ENCODE measurements around the gene SDC3. TPM values are rescaled to one million over a fixed set of nuclear protein-coding genes. Genes with fewer than 3 reads are reported as not detected.

SDC3 gene
- total and polyA plus RNA-seq, 2 of the 8 experiments (the other 6 are each of a cell fraction or from before 2014, with no cell fraction given), result 7.0 to 27.0 TPM

GRCh38 chr1:30947212-30947611, 38.7 kb upstream of the SDC3 start:
- CTCF ChIA-PET (ENCODE audit: partially characterized antibody), result no interaction called here
- peaks cover 0 to 10% of the 10 kb centered on the region in 2 experiments; a peak in 2 of 4 replicates for H3K79me2 ChIP-seq (ENCODE audit: control insufficient read depth in 1 of 2, insufficient read depth in 2 of 2, low read length in 2 of 2)

More at GRCh38 chr1:30947212-30947611, 38.7 kb upstream of the SDC3 start:
- no peaks in the 10 kb centered on the region for H3K9me3 ChIP-seq (ENCODE audit: insufficient read depth in 2 of 2, low read depth in 1 of 2, low read length in 1 of 2)
- no peak for TF ChIP-seq CEBPB (IDR thresholded peaks at IDR 0.05; ENCODE audit: low read depth, low read length)
- no peak for TF ChIP-seq E2F6 (IDR thresholded peaks at IDR 0.05)
- TF ChIP-seq, protein P1, sequence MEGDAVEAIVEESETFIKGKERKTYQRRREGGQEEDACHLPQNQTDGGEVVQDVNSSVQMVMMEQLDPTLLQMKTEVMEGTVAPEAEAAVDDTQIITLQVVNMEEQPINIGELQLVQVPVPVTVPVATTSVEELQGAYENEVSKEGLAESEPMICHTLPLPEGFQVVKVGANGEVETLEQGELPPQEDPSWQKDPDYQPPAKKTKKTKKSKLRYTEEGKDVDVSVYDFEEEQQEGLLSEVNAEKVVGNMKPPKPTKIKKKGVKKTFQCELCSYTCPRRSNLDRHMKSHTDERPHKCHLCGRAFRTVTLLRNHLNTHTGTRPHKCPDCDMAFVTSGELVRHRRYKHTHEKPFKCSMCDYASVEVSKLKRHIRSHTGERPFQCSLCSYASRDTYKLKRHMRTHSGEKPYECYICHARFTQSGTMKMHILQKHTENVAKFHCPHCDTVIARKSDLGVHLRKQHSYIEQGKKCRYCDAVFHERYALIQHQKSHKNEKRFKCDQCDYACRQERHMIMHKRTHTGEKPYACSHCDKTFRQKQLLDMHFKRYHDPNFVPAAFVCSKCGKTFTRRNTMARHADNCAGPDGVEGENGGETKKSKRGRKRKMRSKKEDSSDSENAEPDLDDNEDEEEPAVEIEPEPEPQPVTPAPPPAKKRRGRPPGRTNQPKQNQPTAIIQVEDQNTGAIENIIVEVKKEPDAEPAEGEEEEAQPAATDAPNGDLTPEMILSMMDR (IDR thresholded peaks at IDR 0.05; ENCODE audit: control extremely low read depth in 1 of 3, insufficient read depth in 1 of 3, low read depth in 1 of 3, low read length in 3 of 3), result no peak
- no peak for TF ChIP-seq NANOG (IDR thresholded peaks at IDR 0.05; ENCODE audit: insufficient read depth, low read depth, low read length, poor library complexity, severe bottlenecking)
- TF ChIP-seq TEAD4 (IDR thresholded peaks at IDR 0.05; ENCODE audit: low read depth, low read length), result no peak
- no peak for TF ChIP-seq RFX5 (IDR thresholded peaks at IDR 0.05; ENCODE audit: borderline replicate concordance, low read depth, low read length)
- no peak for TF ChIP-seq SRF (IDR thresholded peaks at IDR 0.05; ENCODE audit: low read depth, low read length)
- no peak for TF ChIP-seq HDAC2 (IDR thresholded peaks at IDR 0.05; ENCODE audit: borderline replicate concordance in 1 of 2, low read depth in 2 of 2, low read length in 2 of 2)
- H2AK5ac ChIP-seq (ENCODE audit: low read depth, low read length), result no peak overlapping the region
- H3K4ac ChIP-seq (replicated peaks; ENCODE audit: insufficient read length, low read depth, low read length), result no peak overlapping the region
- no peak overlapping the region for H4K91ac ChIP-seq (replicated peaks; ENCODE audit: insufficient read length, low read length)
- H4K8ac ChIP-seq (ENCODE audit: extremely low read depth, insufficient read depth, low read length), result no peak overlapping the region
- H2AFZ ChIP-seq (ENCODE audit: low read length), result no peak overlapping the region
- peaks cover 33 to 82% (median 67%) of the 10 kb centered on the region in 4 experiments for H3K36me3 ChIP-seq (ENCODE audit: control insufficient read depth in 2 of 4, insufficient read depth in 4 of 4, low read length in 3 of 4)
- no peak overlapping the region for H4K5ac ChIP-seq (ENCODE audit: insufficient read length, low read depth, low read length)
- DNase-seq (ENCODE audit: low read depth in 1 of 2, low spot score in 2 of 2) (no peak), FAIRE-seq (no peak)
- H2BK15ac ChIP-seq (ENCODE audit: low read length), result no peak overlapping the region
- no peak overlapping the region for H3K4me3 ChIP-seq (ENCODE audit: extremely low read depth in 1 of 4, insufficient read depth in 2 of 4, low read depth in 3 of 4, low read length in 4 of 4)
- H3K4me2 ChIP-seq (ENCODE audit: insufficient read depth in 1 of 2, low read depth in 2 of 2, low read length in 2 of 2), result no peak overlapping the region
- no peak overlapping the region for H2BK5ac ChIP-seq (ENCODE audit: low read depth, low read length)
- no peaks in the 10 kb centered on the region for H3K79me1 ChIP-seq (ENCODE audit: low read depth, low read length)
- H3K14ac ChIP-seq (ENCODE audit: insufficient read length), result no peak overlapping the region
- H2BK12ac ChIP-seq (ENCODE audit: low read depth, low read length), result no peak overlapping the region
- no peak overlapping the region for H3K18ac ChIP-seq (ENCODE audit: extremely low read depth, low read length)
- H3K27ac ChIP-seq (ENCODE audit: low read depth, low read length), result no peak overlapping the region
- H2BK120ac ChIP-seq (replicated peaks; ENCODE audit: low read depth, low read length), result no peak overlapping the region
- no peak overlapping the region for H2BK20ac ChIP-seq (ENCODE audit: low read length)
- POLR2A ChIA-PET (ENCODE audit: partially characterized antibody), result no interaction called here
- no peak overlapping the region for H3K56ac ChIP-seq (replicated peaks; ENCODE audit: insufficient read length, low read depth, low read length)
- H3K4me1 ChIP-seq (replicated peaks in 1 of 4; ENCODE audit: control insufficient read depth in 3 of 4, insufficient read depth in 4 of 4, low read length in 3 of 4), result no peaks in the 10 kb centered on the region
- H3K23me2 ChIP-seq (ENCODE audit: low read depth, low read length), result no peaks in the 10 kb centered on the region
- peaks cover 0 to 15% of the 10 kb centered on the region in 2 experiments for H4K20me1 ChIP-seq (replicated peaks in 1 of 2; ENCODE audit: control insufficient read depth in 1 of 2, insufficient read depth in 2 of 2, low read length in 2 of 2)
- no peaks in the 10 kb centered on the region for H3K27me3 ChIP-seq (replicated peaks in 1 of 4; ENCODE audit: control insufficient read depth in 3 of 4, extremely low read depth in 1 of 4, insufficient read depth in 3 of 4, low read length in 3 of 4)
- H3K9ac ChIP-seq (replicated peaks in 1 of 4; ENCODE audit: extremely low read depth in 1 of 4, low read depth in 3 of 4, low read length in 3 of 4), result no peak overlapping the region
- H3K23ac ChIP-seq (ENCODE audit: insufficient read length), result no peak overlapping the region
